ENCODE data around the gene GSTM5.
A peak's percentile ranks its signal among the peaks of the same experiment; 100 is the strongest.
"Not testable (repeated sequence)": the region's sequence is repeated elsewhere in the genome, so short reads cannot be mapped to it uniquely, and the experiment has no call there.

GSTM5 gene

GRCh38 chr1:109697066-109697465 lies 15.0 kb upstream of the GSTM5 start:
- H3K4me3 ChIP-seq (ENCODE audit: low read depth, low read length): no peak overlapping the region
- TF ChIP-seq, protein P1, sequence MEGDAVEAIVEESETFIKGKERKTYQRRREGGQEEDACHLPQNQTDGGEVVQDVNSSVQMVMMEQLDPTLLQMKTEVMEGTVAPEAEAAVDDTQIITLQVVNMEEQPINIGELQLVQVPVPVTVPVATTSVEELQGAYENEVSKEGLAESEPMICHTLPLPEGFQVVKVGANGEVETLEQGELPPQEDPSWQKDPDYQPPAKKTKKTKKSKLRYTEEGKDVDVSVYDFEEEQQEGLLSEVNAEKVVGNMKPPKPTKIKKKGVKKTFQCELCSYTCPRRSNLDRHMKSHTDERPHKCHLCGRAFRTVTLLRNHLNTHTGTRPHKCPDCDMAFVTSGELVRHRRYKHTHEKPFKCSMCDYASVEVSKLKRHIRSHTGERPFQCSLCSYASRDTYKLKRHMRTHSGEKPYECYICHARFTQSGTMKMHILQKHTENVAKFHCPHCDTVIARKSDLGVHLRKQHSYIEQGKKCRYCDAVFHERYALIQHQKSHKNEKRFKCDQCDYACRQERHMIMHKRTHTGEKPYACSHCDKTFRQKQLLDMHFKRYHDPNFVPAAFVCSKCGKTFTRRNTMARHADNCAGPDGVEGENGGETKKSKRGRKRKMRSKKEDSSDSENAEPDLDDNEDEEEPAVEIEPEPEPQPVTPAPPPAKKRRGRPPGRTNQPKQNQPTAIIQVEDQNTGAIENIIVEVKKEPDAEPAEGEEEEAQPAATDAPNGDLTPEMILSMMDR (IDR thresholded peaks at IDR 0.05; ENCODE audit: low read depth, low read length): no peak

DNA sequence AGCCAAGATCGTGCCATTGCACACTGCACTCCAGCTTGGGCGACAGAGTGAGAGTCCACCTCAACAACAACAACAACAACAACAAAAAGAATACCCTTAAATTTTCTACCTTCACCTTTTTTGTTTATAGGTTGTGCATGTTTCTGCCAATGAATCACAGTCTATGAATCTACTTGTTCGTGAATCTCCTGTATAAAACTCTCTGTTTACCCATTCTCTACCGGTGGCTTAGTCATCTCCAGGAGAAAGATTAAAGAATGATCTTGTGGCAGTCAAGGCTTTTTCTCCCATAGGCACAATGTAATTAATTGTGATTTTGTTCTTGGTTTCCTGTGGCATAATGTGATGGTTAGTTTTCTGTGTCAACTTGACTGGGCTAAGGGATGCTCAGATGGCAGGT lies 14.2 kb upstream of the GSTM5 start:
- not testable (repeated sequence) for H3K4me3 ChIP-seq (ENCODE audit: low read depth, low read length)

DNA sequence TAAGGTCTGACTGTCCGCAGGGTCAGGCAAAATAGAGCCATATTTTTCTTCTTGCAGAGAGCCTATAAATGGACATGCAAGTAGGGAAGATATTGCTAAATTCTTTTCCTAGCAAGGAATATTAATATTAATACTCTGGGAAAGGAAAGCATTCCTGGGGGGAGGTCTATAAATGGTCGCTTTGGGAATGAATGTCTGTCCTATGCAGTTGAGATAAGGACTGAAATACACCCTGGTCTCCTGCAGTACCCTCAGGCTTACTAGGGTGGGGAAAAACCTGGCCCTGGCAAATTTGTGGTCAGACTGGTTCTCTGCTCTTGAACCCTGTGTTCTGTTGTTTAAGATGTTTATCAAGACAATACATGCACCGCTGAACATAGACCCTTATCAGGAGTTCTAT lies 9.1 kb upstream of the GSTM5 start:
- not testable (repeated sequence) for H3K4me3 ChIP-seq (ENCODE audit: low read depth, low read length)

DNA sequence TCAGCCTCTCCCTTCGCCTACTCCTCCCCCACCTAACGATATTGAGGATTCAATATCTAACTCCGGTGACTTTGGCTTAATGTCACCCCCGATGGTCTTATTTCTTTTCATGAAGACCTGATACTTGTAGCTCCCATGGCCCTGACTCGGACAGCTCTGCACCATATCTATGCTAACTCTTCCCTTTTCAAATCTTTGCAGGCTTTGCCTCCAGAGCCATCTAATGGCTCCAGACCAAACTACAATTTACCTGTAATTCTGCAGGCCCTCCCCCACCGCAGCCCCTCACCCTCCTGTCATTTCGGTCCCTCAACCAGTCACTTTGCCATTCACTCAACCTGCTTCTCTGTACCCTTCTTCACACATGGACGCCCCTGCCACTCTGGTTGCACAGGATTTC lies 7.9 kb upstream of the GSTM5 start:
- TF ChIP-seq, protein P1 (IDR thresholded peaks at IDR 0.05; ENCODE audit: low read depth, low read length): no peak
- no peak overlapping the region for H3K4me3 ChIP-seq (ENCODE audit: low read depth, low read length)

GRCh38 chr1:109705411-109705810 lies 6.6 kb upstream of the GSTM5 start:
- TF ChIP-seq, protein P1 (IDR thresholded peaks at IDR 0.05; ENCODE audit: low read depth, low read length): no peak
- H3K4me3 ChIP-seq (ENCODE audit: low read depth, low read length): no peak overlapping the region

GRCh38 chr1:109708949-109709348 lies 3.1 kb upstream of the GSTM5 start:
- not testable (repeated sequence) for H3K4me3 ChIP-seq (ENCODE audit: low read depth, low read length)

DNA sequence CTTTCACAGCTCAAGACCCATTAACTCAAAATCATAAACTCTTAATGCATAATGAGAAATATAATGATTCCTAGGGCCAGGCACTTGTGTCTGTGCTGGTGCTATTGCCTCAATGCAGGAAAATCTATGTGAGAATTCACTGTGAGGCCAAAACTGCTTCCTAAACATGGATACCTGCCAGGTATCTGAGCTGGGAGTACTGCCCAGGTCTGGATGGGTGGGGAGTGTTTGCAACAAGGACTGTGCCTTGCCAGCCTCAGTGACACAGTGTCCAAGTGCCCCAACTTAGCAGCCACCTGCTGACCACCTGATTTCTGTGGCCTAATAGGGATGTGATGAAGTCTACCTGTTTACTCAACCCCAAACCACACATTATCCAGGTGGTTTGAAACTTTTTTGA lies 2.2 kb upstream of the GSTM5 start:
- not testable (repeated sequence) for H3K4me3 ChIP-seq (ENCODE audit: low read depth, low read length)

DNA sequence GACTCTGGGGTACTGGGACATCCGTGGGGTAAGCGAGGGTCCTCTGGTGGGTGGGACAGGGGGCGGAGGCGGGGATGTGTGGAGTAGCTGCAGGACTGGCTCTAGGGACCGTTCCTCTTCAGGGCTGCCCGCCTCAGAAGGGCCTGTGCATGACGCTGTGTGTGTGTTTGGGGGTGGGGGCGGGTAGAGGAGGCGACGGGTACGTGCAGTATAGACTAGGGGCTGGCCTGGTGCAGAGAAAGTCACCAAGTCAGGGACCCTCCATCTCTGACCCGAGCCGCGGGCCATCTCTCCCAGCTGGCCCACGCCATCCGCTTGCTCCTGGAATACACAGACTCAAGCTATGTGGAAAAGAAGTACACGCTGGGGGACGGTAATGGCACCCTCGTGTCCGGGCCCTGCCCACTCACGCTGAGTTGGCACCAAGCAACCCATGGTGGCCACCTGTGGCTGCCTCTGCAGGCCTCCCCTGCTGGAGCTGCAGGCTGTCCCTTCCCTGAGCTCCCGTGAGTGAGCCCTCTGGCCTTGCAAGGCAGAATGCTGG lies 342 bp downstream of the GSTM5 start:
- TF ChIP-seq, protein P1 (IDR thresholded peaks at IDR 0.05; ENCODE audit: low read depth, low read length): no peak
- peak overlapping the region; percentile 46 for H3K4me3 ChIP-seq (ENCODE audit: low read depth, low read length)

DNA sequence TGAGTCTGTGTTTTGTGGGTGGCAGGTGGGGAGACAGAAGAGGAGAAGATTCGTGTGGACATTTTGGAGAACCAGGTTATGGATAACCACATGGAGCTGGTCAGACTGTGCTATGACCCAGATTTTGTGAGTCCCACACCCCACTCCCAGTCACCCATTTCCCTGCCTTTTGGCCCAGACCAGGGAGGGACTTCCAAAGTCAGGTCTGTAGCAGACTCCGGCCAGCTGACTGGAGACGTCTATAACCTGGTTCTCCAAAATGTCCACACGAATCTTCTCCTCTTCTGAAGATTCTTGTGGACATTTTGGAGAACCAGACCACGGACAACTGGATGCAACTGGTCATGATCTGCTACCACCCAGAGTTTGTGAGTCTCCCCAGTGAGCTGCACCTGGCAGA lies 1.6 kb downstream of the GSTM5 start:
- no peak overlapping the region for H3K4me3 ChIP-seq (ENCODE audit: low read depth, low read length)
- TF ChIP-seq, protein P1 (IDR thresholded peaks at IDR 0.05; ENCODE audit: low read depth, low read length): no peak
